A673 (cell line): ENCODE results near the gene ZKSCAN3. TPM values are rescaled to one million over a fixed set of nuclear protein-coding genes. Genes with fewer than 3 reads are reported as not detected.

Source experiments
- BruUV-seq: library from RNA; stranded (reverse); fragments of 400-500 nt; replicated peaks from 2 replicates; lab custom pipeline; 2021; lab: Mats Ljungman, UMichigan
- CTCF ChIA-PET: fragments of 300-600 bp; sonication (Branson Sonifier 250); formaldehyde crosslinking; loops from one replicate; lab custom pipeline; 2022; ENCODE audit warnings: antibody characterized with exemption; lab: Charles Lee
- POLR2A ChIA-PET: fragments of 300-600 bp; sonication (Branson Sonifier 250); formaldehyde crosslinking; loops from one replicate; lab custom pipeline; 2022; ENCODE audit warnings: antibody characterized with exemption; ENCODE audit not compliant: low non-redundant PET; lab: Charles Lee
- DNase-seq: peaks from one replicate; pipeline ENCODE4 v3.0.0-alpha.2; 2015; ENCODE audit warnings: low spot score
- H3K27ac ChIP-seq: fragments of 200-600 bp; sonication (generic); 2 replicates; pipeline ENCODE4 v1.5.1; 2016; ENCODE audit warnings: mixed run types, low read depth, mild to moderate bottlenecking, mixed read lengths, antibody characterized with exemption, low read length; ENCODE audit not compliant: poor library complexity, severe bottlenecking
- H3K27me3 ChIP-seq: fragments of 200-600 bp; sonication (generic); replicated peaks from 2 replicates; pipeline ENCODE4 v1.6.1; 2017; ENCODE audit warnings: mixed run types, low read depth, mild to moderate bottlenecking, mixed read lengths, antibody characterized with exemption, low read length; ENCODE audit not compliant: insufficient read depth, poor library complexity
- H3K36me3 ChIP-seq: fragments of 200-600 bp; sonication (generic); 2 replicates; pipeline ENCODE4 v1.6.1; 2016; ENCODE audit warnings: mixed run types, mild to moderate bottlenecking, mixed read lengths, antibody characterized with exemption, low read length; ENCODE audit not compliant: insufficient read depth, poor library complexity, severe bottlenecking
- H3K4me1 ChIP-seq: fragments of 200-600 bp; sonication (generic); 2 replicates; pipeline ENCODE4 v1.6.1; 2017; ENCODE audit warnings: mixed run types, mild to moderate bottlenecking, mixed read lengths, antibody characterized with exemption, low read length; ENCODE audit not compliant: insufficient read depth, poor library complexity, severe bottlenecking
- H3K4me3 ChIP-seq: fragments of 200-600 bp; sonication (generic); 2 replicates; pipeline ENCODE4 v1.5.1; 2016; ENCODE audit warnings: low read depth, mixed run types, mild to moderate bottlenecking, mixed read lengths, low read length; ENCODE audit not compliant: poor library complexity, severe bottlenecking
- H3K9me3 ChIP-seq: fragments of 200-600 bp; sonication (generic); 2 replicates; pipeline ENCODE4 v1.6.1; 2016; ENCODE audit warnings: mixed run types, low read depth, mild to moderate bottlenecking, mixed read lengths, antibody characterized with exemption, low read length; ENCODE audit not compliant: poor library complexity, severe bottlenecking
- CTCF ChIP-seq: fragments of 300-800, 200-600 bp; sonication (generic); conservative IDR thresholded peaks from 2 replicates; pipeline ENCODE4 v1.5.1; 2017; ENCODE audit warnings: low read depth, mild to moderate bottlenecking, antibody characterized with exemption, low read length, moderate library complexity, mixed read lengths
- EZH2 ChIP-seq: fragments of 200-600 bp; sonication (generic); IDR thresholded peaks from 2 replicates; pipeline ENCODE4 v1.6.1; 2017; ENCODE audit warnings: borderline replicate concordance, low read depth, mild to moderate bottlenecking, mixed read lengths, antibody characterized with exemption, low read length; ENCODE audit not compliant: poor library complexity, severe bottlenecking
- intact Hi-C: fragments of 100-400 bp; cut with micrococcal nuclease; formaldehyde crosslinking; loops from one replicate; pipeline ENCODE4 v1.10.0; 2022; ENCODE audit not compliant: unreplicated experiment
- total RNA-seq: library from RNA; stranded (reverse); gene quantifications from 2 replicates; pipeline ENCODE4 v1.2.3, GENCODE V29; 2021

The ZKSCAN3 gene
- total RNA-seq, 1 experiment from 2014 or later, result 8.7 TPM

- no peak for DNase-seq
- CTCF ChIA-PET, result no interaction called here
- Histone ChIP-seq H3K9me3 (no peaks in the 10 kb centered on the region), H3K4me1 (no peaks in the 10 kb centered on the region), H3K27ac (no peak overlapping the region), H3K4me3 (no peak overlapping the region), H3K27me3 (peaks cover 27% of the 10 kb centered on the region), H3K36me3 (no peaks in the 10 kb centered on the region)
- no TSS peak for BruUV-seq
- TF ChIP-seq EZH2 (no peak), CTCF (no peak)
- intact Hi-C loops, result no loop called here
- POLR2A ChIA-PET, result no interaction called here
Observed at GRCh38 chr6:28343898-28344677, 5.7 kb upstream of the ZKSCAN3 start.

DNA sequence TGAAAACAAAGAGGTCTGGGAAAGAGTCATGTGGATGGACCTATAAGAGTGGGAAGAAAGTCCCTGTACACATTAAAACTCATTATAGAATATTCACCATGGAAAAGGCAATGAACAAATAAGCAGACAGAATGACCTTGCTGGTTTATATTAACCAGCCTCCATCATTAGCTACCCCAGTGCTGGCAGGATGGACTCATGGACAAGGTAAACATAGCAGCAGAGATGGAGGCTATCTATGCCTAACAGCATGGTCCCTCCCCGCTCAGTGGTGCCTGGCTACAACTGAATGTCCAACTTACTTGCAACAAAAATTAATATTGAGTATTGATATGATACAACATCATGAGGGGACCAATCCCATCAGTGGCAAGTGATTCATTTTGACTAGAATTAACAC is 4.5 kb upstream of the ZKSCAN3 start:
- Histone ChIP-seq H3K4me3 (no peak overlapping the region), H3K36me3 (no peaks in the 10 kb centered on the region), H3K4me1 (no peaks in the 10 kb centered on the region), H3K9me3 (no peaks in the 10 kb centered on the region), H3K27me3 (peaks cover 27% of the 10 kb centered on the region), H3K27ac (no peak overlapping the region)
- DNase-seq, result no peak
- intact Hi-C loops, result no loop called here
- ChIA-PET POLR2A (no interaction called here), CTCF (no interaction called here)
- TF ChIP-seq CTCF (no peak), EZH2 (no peak)
- BruUV-seq, result no TSS peak

DNA sequence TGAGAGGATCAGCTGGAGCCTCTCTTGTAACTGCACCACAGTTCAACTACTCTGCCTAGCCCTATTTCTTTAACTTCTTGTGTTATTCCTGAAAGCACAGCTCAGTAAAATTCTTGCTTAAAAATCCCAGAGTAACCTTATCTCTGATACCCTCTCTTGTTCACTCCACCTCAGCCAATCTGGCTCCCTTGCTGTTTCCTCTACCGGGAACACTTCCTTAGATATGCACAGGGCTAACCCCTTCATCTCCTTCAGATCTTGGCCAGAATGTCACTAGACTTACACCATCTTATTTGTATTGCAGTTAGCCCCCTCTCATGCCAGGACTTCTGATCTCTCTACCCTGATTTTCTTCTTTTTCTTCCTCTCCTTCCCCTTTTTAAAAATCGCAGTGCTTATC is 2.6 kb upstream of the ZKSCAN3 start:
- Histone ChIP-seq H3K4me1 (peaks cover 7% of the 10 kb centered on the region), H3K9me3 (no peaks in the 10 kb centered on the region), H3K27me3 (peaks cover 27% of the 10 kb centered on the region), H3K27ac (no peak overlapping the region), H3K36me3 (no peaks in the 10 kb centered on the region), H3K4me3 (no peak overlapping the region)
- POLR2A ChIA-PET, result no interaction called here
- CTCF ChIA-PET, result no interaction called here
- no peak for DNase-seq
- no TSS peak for BruUV-seq
- intact Hi-C loops, result no loop called here
- no peak for TF ChIP-seq EZH2

- TF ChIP-seq CTCF, result no peak
- no peak for TF ChIP-seq EZH2
- Histone ChIP-seq H3K4me1 (peaks cover 7% of the 10 kb centered on the region), H3K4me3 (peak overlapping the region; percentile 91), H3K27ac (peak overlapping the region; percentile 79), H3K9me3 (no peaks in the 10 kb centered on the region), H3K27me3 (peaks cover 27% of the 10 kb centered on the region), H3K36me3 (no peaks in the 10 kb centered on the region)
- DNase-seq, result no peak
- POLR2A ChIA-PET, result no interaction called here
- CTCF ChIA-PET, result no interaction called here
- BruUV-seq, result no TSS peak
- intact Hi-C loops, result loop anchor here (2.0 kb wide), 1 partner anchor 83 kb away; the partner anchor contains the start of gene ZSCAN26
Observed at GRCh38 chr6:28349344-28349891, 329 bp upstream of the ZKSCAN3 start.
